ENCODE results near the gene MAGEB5.
"Not testable (repeated sequence)": the region's sequence is repeated elsewhere in the genome, so short reads cannot be mapped to it uniquely, and the experiment has no call there.

The MAGEB5 gene, protein sequence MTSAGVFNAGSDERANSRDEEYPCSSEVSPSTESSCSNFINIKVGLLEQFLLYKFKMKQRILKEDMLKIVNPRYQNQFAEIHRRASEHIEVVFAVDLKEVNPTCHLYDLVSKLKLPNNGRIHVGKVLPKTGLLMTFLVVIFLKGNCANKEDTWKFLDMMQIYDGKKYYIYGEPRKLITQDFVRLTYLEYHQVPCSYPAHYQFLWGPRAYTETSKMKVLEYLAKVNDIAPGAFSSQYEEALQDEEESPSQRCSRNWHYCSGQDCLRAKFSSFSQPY

DNA sequence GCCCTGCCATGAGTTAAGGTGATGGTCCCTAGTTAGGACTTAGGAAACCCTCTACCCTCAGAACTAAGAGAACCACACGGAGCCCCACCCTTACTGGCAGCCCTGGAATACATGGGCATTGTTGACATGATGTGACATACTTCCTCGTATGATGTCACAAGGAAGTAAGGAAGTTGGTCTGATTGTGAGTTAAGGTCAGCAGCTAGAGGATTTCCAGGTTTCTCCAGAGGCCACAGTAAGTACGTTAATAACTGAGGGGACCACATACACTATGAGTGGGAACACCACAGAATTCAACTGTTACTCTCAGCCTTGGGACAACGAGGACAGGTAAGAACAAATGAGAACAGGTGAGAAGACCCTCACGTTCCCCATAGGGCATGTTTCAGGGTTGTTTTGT is at the start of gene MAGEB5:
MAGEB5 (plus strand) TSS at position 301 of the 400 bp plus-strand sequence. CDS start 1,133 bp downstream, outside the sequence.
- no peak for DNase-seq (ENCODE audit: low read depth, low spot score)
- no peak within 1 kb of the TSS for H3K27ac ChIP-seq

DNA sequence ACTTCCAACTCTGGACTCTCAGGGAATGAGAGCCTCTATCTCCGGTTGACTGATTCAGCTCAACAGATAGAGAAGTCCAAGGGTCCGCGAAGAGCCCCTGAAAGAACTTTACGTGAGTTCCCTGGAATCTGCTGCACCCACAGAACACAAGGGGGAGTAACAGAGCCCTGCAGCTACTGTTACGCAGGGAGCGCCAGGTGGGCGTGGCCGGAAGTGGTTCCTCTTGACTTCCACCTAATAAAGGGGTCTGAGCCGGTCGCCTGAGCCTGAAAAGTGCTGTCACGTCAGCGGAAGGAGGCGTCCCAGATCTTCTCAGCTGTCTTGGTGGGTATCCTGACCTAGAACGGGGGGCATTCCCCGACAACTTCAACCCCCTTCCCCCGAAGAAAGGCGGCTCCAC is 23.8 kb upstream of the MAGEB5 start, which contains the start of gene MAGEB6:
MAGEB6 (plus strand) TSS at position 237 of the 400 bp plus-strand sequence. CDS start 1,407 bp downstream, outside the sequence.
- DNase-seq (ENCODE audit: low read depth, low spot score): no peak
- no peak within 1 kb of the TSS for H3K27ac ChIP-seq

DNA sequence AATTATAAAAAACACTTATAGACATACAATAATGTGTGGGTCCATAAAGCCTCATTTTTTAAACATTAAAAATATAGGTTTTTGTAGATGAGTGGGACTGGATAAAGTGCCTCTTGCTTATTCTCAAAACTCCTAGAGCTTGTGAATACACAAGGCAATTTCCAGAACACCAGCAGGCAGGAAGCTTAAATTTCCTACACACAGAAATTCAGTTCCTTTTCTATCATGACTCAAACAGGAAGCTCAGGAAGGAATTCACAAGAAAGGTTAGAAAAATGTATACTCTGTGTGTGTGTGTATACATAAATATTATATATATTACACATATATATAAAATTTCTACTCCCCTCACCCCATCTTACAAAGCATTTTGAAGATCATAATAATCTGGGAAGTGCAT is 12.4 kb upstream of the MAGEB5 start:
- H3K27ac ChIP-seq: no peak overlapping the region
- DNase-seq (ENCODE audit: low read depth, low spot score): no peak

DNA sequence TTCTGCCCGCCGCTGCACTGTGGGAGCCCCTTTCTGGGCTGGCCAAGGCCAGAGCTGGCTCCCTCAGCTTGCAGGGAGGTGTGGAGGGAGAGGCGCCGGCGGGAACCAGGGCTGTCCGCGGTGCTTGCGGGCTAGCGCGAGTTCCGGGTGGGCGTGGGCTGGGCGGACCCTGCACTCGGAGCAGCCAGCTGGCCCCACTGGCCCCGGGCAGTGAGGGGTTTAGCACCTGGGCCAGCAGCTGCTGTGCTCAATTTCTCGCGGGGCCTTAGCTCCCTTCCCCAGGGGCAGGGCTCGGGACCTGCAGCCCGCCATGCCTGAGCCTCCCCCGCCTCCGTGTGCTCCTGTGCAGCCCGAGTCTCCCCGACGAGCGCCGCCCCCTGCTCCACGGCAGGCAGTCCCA is 11.3 kb upstream of the MAGEB5 start:
- not testable (repeated sequence) for DNase-seq (ENCODE audit: low read depth, low spot score); H3K27ac ChIP-seq

DNA sequence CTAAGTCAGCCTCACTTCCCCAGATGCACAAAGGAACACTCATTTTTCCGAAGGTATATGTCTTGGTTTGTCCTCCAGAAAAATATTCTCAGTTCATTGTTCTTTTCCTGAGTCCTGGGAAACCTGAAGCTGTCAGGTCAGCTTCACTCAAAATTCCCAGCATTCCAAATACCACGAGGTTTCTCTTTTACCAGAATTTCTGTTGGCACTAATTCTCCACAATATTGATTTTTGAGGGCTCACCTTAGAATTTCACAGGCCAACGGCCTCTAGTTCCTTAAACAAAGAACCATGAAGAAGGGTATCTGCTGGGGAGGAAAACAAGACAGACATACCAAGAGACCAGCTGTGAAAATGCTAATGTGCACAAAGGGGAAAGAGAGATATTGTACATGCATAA is 8.0 kb upstream of the MAGEB5 start:
- H3K27ac ChIP-seq: no peak overlapping the region
- no peak for DNase-seq (ENCODE audit: low read depth, low spot score)

DNA sequence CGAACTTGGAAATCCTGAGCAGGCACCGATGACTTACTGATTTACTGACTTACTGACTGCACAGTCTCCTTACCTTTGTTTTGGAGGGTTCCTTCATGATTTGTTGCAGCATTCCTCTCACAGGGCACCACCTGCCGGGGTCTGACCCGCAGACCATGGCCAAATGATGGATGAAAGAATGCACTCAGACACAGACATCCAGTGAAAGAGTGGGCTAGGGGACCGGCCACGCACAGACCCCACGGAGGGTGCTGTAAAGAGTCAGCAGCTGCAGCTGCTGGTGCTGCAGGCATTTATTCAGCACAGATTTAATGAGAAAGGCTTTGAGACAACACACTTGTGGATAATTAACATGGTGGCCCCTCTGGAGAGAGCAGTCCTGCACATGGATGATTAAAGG is 3.4 kb downstream of the MAGEB5 start:
- no peak overlapping the region for H3K27ac ChIP-seq
- no peak for DNase-seq (ENCODE audit: low read depth, low spot score)

DNA sequence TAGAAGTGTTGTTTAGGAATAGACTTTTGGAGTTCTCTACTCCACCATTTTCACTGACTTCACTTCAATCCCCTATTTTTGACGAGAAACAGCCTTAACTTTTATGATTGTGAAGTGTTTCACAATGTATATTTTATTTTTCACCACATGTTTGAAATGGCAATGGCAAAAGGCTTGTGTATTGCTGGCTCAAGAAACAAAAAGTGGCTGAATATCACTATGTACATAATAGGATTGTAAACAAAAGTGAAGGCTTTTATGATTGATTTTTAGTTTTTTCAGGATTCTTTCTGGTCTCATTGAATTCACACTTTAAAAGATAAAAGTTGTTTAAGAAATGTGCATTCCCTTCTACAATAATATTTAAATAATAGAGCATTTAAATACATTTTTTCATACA is 18.2 kb downstream of the MAGEB5 start:
- H3K27ac ChIP-seq: no peak overlapping the region
- DNase-seq (ENCODE audit: low read depth, low spot score): no peak

DNA sequence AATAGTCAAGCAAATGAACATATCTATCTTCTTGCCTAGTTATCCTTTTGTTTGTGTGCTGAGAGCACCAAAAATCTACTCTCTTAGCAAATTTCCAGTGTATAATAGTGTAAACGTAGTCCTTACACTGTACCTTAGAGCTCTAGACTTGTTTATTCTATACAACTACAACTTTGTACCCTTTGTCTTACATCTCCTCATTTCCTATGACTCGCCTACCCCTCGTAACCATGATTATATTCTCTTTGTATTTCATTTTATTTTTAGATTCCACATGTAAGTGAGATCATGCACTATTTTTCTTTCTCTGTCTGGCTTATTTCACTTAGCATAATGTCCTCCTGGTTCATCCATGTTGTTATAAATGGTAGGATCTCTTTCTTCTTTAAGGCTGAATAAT is 37.6 kb downstream of the MAGEB5 start:
- no peak for DNase-seq (ENCODE audit: low read depth, low spot score)
- no peak overlapping the region for H3K27ac ChIP-seq

DNA sequence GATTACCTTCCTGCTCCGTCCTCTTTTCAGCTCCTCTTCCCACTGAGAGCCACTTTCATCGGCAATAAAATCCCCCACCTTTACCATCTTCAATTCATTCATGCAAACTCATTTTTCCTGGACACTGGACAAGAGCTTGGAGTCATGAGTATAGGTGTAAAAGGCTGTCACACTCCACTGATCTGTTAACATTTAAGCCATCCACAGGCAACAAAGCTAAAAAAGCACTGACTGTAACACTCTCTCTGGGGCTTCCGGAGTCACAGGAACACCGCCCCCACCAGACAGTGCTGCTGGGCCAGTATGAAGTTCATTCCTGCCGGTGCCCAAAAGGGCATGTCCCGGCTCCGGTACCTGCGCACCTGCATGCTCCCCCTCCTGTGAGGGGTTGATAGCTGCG is 38.5 kb downstream of the MAGEB5 start:
- H3K27ac ChIP-seq: no peak overlapping the region
- no peak for DNase-seq (ENCODE audit: low read depth, low spot score)

DNA sequence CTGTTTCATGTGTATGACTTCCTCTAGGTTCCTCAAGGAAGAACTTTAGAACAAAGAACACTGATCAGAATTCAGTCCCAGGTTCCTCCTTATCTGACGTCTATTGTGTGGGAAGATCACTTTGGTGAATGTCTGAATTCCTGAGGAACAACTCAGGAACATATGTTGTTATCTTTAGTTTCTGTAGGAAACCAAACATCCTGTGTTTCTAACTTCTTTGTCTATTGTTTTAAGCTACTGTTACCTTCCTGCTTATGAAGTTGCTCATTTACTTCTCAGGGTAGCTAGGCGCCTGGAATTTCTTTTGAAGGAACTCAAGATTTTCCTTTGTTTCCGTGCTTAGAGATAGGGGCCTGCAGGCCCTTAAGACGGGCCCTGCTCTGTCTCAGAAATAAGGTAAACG is 46.2 kb downstream of the MAGEB5 start:
- no peak for DNase-seq (ENCODE audit: low read depth, low spot score)
- H3K27ac ChIP-seq: peak overlapping the region; percentile 52

All from epithelial cell of prostate (primary cell).